Astrocyte of the cerebellum (primary cell): ENCODE measurements around the gene CLNK.

Experiments
- DNase-seq: peaks from one replicate; pipeline ENCODE4 v3.0.0-alpha.2; 2011; ENCODE audit warnings: low read depth
- H3K4me3 ChIP-seq: 2 replicates; pipeline ENCODE4 v1.5.1; 2011; ENCODE audit warnings: mild to moderate bottlenecking, low read depth, low read length, moderate library complexity
- in situ Hi-C: cut with HindIII; loops from 2 replicates; pipeline ENCODE4 v1.10.0; 2017; ENCODE audit warnings: low sequenced_read_pairs
- TF ChIP-seq, protein P1 (sequence below): IDR thresholded peaks from 2 replicates; pipeline ENCODE4 v1.5.1; 2012; ENCODE audit warnings: low read length, low read depth, moderate library complexity, mild to moderate bottlenecking; ENCODE audit errors: missing control alignments

The CLNK gene

DNA sequence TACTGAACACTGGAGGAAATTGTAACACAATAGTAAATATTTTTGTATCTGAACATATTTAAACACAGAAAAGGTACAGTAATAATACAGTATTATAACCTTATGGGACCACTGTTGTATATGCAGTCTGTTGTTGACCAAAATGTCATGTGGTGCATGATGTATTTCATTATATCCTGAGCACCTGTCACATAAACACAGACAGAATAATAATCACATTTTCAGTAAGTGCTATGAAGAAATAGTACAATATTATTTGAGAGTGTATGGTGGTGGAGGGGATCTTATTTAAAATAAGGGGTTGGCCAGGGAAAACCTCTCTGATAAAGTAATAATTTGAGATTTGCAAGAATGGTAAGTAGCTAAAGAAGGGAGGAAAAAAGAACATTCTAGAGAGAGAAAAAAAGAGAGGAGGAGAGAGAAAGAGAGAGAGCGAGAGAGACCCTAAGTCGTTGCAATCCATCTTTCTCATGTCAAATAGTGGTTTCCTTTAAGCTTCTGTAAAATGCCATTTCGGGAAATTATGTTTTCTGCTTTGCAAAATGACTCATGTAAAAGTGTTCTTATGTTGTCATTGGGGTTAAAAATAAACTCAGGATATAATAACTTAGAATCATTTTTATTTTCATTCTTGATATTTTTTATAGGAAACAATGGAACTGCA, 19.3 kb upstream of the CLNK start:
- TF ChIP-seq, protein P1, sequence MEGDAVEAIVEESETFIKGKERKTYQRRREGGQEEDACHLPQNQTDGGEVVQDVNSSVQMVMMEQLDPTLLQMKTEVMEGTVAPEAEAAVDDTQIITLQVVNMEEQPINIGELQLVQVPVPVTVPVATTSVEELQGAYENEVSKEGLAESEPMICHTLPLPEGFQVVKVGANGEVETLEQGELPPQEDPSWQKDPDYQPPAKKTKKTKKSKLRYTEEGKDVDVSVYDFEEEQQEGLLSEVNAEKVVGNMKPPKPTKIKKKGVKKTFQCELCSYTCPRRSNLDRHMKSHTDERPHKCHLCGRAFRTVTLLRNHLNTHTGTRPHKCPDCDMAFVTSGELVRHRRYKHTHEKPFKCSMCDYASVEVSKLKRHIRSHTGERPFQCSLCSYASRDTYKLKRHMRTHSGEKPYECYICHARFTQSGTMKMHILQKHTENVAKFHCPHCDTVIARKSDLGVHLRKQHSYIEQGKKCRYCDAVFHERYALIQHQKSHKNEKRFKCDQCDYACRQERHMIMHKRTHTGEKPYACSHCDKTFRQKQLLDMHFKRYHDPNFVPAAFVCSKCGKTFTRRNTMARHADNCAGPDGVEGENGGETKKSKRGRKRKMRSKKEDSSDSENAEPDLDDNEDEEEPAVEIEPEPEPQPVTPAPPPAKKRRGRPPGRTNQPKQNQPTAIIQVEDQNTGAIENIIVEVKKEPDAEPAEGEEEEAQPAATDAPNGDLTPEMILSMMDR: no peak
- in situ Hi-C loops: loop anchor here (5.0 kb wide), 1 partner anchor 48 kb away; no protein-coding TSS in a partner anchor
- H3K4me3 ChIP-seq: no peak overlapping the region
- DNase-seq: no peak

DNA sequence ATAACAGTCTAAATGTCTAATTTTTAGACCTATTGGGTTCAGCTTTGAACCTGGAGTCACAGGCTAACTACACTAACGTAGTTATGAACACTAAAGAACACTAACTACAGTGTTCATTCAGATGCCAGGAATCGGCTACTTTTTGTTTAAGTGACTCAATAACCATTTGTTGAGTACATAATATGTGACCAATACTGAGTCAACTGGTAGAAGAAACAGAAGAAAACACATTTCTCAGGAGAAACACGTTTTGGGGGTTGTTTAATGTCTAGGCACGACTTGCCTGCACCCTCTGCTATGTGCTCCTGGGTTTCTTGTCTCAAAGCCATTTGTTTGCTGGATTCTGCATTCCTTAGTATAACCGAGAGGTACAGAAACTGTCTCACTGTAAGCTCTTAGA, 18.6 kb upstream of the CLNK start:
- no peak for DNase-seq
- TF ChIP-seq, protein P1: no peak
- in situ Hi-C loops: loop anchor here (5.0 kb wide), 1 partner anchor 49 kb away; no protein-coding TSS in a partner anchor
- H3K4me3 ChIP-seq: no peak overlapping the region

DNA sequence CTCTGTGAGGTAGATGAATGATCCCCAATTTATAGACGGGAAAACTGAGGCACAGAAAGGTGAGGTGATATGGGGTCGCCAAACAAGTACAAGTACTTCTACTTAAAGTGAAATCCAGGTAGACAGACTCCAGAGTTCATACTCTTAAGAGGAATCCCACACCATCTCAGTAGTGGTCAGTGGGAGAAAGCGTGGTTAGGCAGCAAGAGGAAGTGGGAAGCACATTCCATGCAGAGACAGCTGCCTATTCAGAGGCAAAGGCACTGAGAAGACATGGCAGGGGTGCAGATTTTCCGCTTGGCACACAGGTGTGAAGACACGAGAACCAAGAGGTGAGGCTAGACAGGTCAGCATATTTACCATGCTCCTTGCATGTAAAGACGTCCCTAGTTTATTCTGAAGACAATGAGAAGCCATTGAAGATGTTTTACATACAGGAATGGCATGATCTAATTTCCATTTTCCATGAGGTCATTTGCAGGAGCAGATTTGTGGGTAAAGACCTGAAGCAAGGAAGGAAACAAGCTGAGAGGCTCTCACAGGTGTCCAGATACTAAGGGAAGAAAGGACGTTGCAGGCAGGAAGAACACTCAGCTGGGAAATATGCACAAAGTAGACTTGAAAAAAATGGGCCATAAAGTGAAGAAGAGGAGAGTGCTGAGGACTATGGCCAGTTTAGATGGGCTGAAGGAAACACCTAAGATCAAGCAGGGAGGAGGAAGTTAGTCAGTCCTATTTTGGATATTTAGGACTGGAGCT, 17.3 kb upstream of the CLNK start:
- peak; percentile 20 for DNase-seq
- H3K4me3 ChIP-seq: no peak overlapping the region
- in situ Hi-C loops: loop anchor here (5.0 kb wide), 1 partner anchor 50 kb away; no protein-coding TSS in a partner anchor
- TF ChIP-seq, protein P1: no peak

DNA sequence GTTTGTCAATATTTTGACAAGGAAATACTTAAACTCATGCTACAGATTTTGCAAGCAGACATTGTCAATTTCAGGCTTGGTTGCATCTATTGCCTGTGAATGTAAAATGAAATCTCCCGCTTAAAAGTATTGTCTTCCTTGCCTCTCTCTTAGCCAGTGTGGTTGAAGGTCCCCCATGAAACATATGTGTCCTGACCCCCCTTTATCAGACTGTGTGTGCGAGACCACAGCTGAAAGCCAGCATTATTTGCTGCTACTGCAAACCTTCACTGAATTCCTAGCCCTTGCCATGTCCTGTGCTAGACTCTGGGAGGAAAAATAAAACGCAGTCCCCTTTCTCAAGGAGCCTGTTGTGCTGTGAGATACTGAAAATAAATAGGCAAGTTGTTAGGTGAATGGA, 16.6 kb upstream of the CLNK start:
- H3K4me3 ChIP-seq: no peak overlapping the region
- in situ Hi-C loops: loop anchor here (5.0 kb wide), 1 partner anchor 51 kb away; no protein-coding TSS in a partner anchor
- TF ChIP-seq, protein P1: no peak
- DNase-seq: peak; percentile 22

DNA sequence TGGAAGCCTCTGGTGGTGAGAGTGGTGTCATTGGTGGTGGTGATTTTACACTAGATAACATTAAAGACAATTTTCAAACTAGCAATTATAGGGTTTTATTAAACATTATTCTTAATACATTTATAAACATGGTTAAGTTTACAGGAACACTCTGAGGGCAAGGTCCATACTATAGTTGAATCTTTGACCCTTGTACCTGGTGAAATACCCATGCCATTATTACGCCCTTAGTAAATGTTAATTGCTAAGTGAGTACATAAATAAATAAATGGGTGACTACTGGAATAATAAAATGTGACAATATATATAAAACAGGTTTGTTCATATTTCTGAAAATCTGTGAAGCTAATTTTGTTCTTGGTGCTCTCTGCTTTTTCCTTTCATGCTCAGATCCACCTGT, 13.6 kb upstream of the CLNK start:
- TF ChIP-seq, protein P1: no peak
- no peak overlapping the region for H3K4me3 ChIP-seq
- no peak for DNase-seq
- in situ Hi-C loops: no loop called here

DNA sequence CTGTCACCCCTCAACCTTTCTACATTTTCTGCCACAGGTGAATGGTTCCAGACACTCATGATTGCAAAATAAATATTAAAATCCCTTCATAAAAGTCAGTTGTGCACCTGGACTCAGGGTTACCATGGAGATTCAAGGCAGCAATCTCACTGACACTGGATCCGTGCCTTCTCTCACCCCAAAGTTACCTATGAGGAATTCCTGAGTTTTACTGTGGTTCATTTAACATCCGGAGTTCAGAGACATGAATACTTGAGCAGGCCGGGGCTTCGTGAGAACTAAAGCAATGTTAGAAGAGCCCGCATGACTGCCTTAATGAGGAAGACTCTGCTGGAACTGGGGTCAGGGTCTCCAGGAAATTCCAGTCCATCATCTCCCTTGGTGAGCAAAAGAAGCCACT, 12.5 kb upstream of the CLNK start:
- TF ChIP-seq, protein P1: no peak
- no peak for DNase-seq
- in situ Hi-C loops: no loop called here
- H3K4me3 ChIP-seq: no peak overlapping the region
